ENCODE results near the gene IL22RA2.
A peak's percentile ranks its signal among the peaks of the same experiment; 100 is the strongest.

The IL22RA2 gene

DNA sequence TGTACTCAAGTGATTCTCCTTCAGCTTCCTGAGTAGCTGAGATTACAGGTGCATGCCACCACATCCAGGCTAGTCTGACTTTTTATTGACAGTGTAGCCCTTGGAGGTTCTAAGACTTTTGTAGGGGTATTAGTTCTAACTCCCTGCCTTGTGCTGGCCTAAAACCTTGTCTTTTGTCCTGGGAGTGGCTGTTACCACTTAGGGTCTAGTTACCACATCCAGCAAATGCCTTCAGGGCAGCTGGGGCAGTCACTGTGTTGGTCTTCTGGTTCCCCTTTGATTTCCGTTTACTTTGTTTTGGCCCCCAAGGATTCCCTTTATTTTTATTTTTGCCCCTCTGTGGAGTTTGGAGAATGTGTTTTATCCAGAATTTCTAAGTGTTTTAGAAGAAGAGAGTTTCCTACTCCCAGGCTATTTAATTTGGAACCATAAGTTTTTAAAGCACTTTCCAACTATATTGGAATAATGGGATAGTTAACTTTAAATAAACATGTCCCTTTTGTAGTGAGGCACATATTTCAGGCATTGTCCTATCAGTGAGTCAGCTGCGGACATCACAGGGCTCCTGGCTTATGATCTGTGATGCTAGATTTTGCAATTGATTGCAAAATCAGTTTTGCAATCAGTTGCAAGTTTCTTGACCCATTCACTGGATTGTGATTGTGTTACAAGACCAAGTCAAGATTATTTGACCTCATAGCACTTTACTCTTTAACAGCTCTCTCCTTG, 25.0 kb downstream of the IL22RA2 start:
- DNase-seq (ENCODE audit: low read depth), result peak; percentile 81
- no peak overlapping the region for H3K4me3 ChIP-seq (ENCODE audit: low read length)
- TF ChIP-seq, protein P1, sequence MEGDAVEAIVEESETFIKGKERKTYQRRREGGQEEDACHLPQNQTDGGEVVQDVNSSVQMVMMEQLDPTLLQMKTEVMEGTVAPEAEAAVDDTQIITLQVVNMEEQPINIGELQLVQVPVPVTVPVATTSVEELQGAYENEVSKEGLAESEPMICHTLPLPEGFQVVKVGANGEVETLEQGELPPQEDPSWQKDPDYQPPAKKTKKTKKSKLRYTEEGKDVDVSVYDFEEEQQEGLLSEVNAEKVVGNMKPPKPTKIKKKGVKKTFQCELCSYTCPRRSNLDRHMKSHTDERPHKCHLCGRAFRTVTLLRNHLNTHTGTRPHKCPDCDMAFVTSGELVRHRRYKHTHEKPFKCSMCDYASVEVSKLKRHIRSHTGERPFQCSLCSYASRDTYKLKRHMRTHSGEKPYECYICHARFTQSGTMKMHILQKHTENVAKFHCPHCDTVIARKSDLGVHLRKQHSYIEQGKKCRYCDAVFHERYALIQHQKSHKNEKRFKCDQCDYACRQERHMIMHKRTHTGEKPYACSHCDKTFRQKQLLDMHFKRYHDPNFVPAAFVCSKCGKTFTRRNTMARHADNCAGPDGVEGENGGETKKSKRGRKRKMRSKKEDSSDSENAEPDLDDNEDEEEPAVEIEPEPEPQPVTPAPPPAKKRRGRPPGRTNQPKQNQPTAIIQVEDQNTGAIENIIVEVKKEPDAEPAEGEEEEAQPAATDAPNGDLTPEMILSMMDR (IDR thresholded peaks at IDR 0.05; ENCODE audit: insufficient read depth, low read depth, low read length, missing control alignments), result no peak

DNA sequence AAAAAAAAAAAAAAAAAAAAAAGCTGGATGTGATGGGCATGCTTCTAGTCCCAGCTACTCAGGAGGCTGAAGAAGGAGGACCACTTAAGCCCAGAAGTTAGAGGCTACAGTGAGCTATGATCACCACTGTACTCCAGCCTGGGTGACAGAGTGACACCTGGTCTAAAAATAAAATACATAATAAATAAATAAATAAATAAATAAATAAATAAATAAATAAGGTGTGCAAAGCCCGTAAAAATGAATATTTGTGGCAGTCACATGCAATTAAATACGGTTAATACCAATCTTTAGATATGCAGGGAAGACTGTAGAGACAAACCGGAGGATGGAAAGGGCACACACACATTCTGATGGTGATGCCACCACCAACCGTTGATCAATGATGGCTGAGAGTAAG, 26.2 kb downstream of the IL22RA2 start:
- DNase-seq (ENCODE audit: low read depth), result no peak

DNA sequence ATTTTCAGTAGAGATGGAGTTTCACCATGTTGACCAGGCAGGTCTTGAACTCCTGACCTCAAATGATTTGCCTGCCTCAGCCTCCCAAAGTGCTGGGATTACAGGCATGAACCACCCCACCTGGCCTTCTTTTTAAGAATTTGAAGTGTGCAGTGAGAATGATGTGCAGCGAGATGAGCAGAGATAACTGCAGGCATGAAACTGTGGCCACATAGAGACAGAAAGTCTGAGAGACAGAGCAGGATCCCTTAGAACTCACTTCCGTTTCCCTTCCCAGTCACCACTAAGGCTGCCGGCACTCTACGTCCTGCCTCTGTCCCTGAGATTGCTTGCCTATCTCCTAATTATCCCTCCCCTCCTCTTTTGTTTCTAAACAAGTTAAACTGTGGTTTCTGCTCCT, 27.2 kb downstream of the IL22RA2 start:
- TF ChIP-seq, protein P1 (IDR thresholded peaks at IDR 0.05; ENCODE audit: insufficient read depth, low read depth, low read length, missing control alignments), result no peak
- H3K4me3 ChIP-seq (ENCODE audit: low read length), result no peak overlapping the region
- DNase-seq (ENCODE audit: low read depth), result no peak

More for the DNA sequence above, 26.2 kb downstream of the IL22RA2 start:
- TF ChIP-seq, protein P1 (IDR thresholded peaks at IDR 0.05; ENCODE audit: insufficient read depth, low read depth, low read length, missing control alignments), result no peak
- no peak overlapping the region for H3K4me3 ChIP-seq (ENCODE audit: low read length)

DNA sequence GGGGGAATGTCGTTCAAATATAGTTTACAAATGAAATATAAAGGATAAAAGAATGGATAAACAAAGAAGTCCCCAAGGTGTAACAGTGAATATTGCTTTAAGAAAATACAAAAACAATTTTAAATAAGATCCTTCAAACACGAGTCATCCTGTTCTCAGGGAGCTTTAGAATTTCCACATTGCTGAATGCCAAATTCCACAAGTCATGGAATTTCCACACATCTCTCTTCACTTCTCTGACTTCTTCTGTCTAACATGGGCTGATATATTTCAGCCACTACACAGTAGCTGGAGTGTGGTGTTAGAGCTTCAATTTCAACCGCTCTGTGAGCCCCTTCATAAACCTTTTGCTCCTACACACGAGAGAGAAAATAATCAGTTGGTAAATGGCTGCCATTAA, 28.0 kb downstream of the IL22RA2 start:
- DNase-seq (ENCODE audit: low read depth), result peak; percentile 25
- TF ChIP-seq, protein P1 (IDR thresholded peaks at IDR 0.05; ENCODE audit: insufficient read depth, low read depth, low read length, missing control alignments), result no peak
- H3K4me3 ChIP-seq (ENCODE audit: low read length), result no peak overlapping the region

DNA sequence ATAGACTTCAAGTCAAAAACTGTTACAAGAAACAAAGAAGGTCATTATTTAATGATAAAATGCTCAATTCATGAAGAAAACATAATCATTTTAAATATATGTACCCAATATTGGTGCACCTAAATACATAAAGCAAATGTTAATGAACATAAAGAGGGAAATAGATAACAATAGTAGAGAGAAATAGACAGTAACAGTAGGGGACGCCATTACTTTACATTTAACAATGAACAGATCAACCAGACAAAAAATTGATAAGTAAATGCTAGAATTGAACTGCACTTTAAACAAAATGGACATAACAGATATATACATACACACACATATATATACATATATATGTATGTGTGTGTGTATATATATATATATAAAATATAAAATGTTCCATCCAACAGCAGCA, 37.4 kb downstream of the IL22RA2 start:
- DNase-seq (ENCODE audit: low read depth), result peak; percentile 37
- TF ChIP-seq, protein P1 (IDR thresholded peaks at IDR 0.05; ENCODE audit: insufficient read depth, low read depth, low read length, missing control alignments), result no peak
- H3K4me3 ChIP-seq (ENCODE audit: low read length), result no peak overlapping the region

DNA sequence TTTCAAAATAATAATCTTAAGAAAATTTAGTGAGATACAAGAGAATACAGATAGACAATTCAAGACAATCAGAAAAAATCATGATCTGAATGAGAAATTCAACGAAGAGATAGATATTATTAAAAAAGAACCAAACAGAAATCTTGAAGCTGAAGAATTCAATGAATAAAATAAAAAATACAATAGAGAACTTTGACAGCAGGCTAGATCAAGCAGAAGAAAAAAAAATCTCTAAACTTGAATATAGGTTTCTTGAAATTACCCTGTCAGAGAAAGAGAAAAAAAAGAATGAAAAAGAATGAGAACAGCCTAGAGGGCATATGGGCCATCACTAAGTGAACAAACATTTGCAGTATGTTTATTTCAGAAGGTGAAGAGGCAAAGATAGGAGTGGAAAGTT, 39.0 kb downstream of the IL22RA2 start:
- TF ChIP-seq, protein P1 (IDR thresholded peaks at IDR 0.05; ENCODE audit: insufficient read depth, low read depth, low read length, missing control alignments), result no peak
- no peak overlapping the region for H3K4me3 ChIP-seq (ENCODE audit: low read length)
- DNase-seq (ENCODE audit: low read depth), result no peak

DNA sequence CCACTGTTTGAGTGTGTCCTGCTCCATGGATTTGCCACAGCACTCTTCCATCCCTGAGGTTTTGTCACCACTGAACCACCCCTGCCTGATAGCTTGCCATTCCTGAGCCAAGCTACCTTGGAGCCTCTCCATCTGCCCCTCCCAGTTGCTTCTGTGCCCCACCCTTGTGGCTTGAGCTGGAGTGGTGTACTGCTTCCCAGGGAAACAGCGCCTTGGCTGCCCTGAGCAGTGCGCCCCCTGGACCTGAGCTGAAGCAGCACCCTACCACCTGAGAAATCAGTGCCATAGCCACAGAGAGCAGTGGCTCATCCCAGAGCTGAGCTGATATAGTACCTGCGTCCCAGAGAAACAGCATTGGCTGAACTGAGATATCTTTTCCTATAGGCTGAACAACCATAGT, 40.3 kb downstream of the IL22RA2 start:
- DNase-seq (ENCODE audit: low read depth), result no peak
- TF ChIP-seq, protein P1 (IDR thresholded peaks at IDR 0.05; ENCODE audit: insufficient read depth, low read depth, low read length, missing control alignments), result no peak
- H3K4me3 ChIP-seq (ENCODE audit: low read length), result no peak overlapping the region

Measured in epithelial cell of esophagus (primary cell).